Measurements from ENCODE around the gene PLA2G4C.

PLA2G4C gene

DNA sequence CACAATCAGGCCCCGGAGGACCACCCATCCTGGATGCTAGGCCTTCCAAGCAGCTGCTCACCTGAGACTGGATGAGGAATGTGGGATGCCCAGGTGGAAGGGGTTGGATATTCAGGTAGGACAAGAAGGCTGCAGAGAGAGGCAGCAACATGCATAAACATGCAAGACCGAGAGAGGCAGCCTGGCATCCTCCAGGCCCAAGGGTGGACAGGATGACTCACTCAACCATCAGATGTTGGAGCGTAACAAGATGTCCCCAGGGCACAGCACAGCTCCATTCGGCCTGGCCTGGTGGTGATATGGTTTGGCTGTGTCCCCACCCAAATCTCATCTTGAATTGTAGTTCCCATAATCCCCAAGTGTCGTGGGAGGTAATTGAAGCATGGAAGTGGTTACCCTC is 56.8 kb downstream of the PLA2G4C start:
- no peak for DNase-seq (ENCODE audit: low read depth)

DNA sequence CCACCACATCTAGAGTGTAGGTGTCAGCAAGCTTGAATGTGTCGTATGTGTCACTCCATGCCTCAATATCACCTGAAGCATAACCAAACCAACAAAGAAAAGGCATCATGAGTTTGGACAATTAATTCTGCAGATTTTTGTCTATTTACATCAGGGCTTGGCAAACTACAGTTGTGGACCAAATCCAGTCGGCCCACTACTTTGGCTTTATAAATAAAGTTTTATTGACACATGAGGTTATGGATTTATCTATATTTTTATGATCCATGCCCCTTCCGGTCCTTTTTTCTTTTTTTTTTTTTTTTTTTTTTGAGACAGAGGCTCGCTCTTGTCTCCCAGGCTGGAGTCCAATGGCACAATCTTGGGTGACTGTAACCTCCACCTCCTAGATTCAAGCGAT is 57.5 kb downstream of the PLA2G4C start:
- DNase-seq (ENCODE audit: low read depth) = no peak

DNA sequence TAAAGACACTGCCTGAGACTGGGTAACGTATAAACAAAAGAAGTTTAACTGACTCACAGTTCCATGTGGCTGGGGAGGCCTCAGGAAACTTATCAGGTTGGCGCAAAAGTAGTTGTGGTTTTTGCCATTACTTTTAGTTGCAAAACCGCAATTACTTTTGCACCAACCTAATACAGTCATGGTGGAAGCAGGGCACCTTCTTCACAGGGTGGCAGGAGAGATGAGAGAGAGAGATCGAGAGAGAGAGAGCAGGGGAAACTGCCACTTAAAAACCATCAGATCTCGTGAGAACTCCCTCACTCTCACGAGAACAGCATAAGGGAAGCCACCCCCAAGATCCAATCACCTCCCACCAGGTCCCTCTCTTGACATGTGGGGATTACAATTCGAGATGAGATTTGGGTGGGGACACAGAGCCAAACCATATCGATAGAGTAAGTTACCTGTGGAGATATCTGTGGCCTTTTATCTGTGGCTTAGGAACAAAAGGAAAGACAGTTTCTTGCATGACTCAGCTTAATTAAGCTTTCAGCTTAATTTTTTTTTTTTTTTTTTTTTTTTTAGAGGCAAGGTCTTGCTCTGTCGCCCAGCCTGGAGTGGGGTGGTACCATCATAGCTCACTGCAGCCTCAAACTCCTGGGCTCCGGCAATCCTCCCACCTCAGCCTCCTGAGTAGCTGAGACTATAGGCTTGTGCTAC is 59.1 kb downstream of the PLA2G4C start:
- no peak for DNase-seq (ENCODE audit: low read depth)

DNA sequence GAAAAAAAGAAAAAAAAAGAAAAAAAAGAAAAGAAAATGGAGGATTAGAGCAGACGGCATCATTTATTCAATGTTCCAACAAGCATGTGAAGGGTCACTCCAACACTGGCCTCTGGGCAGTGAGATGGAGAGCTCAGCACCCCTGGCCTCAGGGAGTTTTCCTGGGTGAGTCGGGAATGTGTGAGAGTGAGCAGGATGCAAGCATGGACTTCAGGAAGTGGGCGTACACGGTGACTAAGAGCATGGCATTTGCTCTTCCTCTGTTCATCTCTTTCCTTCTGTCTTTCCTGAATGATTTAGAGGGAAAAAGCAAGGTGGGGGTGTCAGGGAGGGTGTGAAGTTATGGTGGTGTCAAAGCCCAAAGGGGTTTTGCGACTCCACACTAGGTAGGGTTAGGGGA is 66.1 kb downstream of the PLA2G4C start:
- DNase-seq (ENCODE audit: low read depth) = no peak

DNA sequence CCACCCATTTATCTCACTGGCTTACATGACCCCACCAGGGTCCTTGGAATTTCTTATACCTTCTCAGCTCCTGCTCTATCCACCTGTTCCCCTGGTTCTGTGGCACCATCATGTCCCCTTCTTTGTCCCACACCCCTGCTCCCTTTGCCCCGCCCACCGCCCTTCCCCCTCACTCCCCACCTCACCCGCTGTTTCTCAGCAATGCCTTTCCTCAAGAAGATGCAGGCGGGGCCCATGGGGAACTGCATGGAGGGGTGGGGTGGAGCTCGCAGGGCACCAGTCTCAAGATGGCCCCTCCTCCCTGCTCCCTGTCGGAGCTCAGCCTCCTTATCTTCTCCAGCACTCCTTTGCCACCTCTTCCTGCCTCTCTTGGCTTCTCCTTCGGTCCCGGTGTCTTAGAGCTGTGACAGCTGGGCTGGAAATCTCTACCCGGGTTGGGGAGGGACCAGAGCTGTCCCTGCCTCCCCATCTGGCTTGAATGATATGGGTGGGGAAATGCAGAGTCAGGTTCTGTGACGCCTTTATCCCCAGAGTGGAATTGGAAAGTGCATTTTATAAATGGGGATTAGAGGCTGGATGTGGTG is 66.8 kb downstream of the PLA2G4C start, which contains the start of gene CABP5:
TSS of gene CABP5 (minus strand) at position 405 of the 584 bp plus-strand sequence. CDS start at position 248, 157 bp downstream.
- DNase-seq (ENCODE audit: low read depth) = no peak

DNA sequence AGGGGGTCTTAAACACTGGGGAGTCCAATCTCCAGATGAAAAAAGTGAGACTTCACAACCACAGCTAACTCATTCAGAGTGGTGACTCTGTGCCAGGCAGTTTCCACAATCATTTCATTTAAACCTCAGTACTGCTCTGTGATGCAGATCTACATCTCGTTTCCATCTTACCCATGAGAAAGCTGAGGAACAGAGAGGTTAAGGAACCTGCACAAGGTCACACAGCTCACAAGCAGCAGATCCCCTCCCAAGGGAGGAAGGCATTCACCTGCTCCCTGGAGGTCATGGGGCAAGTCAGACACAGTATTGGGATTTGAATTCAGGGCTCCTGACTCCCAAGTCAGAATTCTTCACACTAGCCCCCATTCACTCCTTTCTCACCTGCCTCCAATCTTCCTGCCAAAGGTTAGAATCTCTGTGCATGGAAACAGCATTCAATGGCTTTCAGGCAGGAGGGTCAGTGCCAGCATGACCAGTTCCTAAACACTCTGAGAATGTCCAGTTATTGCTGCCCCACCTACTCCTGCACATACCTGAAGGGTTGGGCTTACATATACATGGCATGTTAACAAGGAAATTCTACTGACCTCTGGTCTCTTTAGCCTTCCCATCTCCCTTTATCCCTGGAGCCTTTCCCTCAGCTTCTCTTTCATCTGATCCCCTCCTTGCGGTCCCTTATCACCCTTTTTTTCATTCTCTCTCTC is 68.6 kb downstream of the PLA2G4C start:
- no peak for DNase-seq (ENCODE audit: low read depth)

DNA sequence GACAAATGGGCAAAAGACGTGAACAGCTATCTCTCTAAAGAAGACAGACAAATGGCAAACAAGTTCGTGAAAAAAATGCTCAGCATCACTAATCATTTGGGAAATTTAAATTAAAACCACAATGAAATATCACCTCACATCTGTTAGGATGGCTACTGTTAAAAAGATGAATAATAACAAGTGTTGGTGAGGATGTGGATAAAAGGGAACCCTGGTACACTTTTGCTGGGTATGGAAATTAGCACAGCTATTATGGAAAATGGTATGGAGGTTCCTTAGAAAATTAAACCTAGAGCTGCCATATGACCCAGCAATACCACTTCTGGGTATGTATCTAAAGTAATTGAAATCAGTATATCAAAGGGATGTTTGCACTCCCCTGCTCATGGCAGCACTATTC is 73.9 kb downstream of the PLA2G4C start:
- no peak for DNase-seq (ENCODE audit: low read depth)

DNA sequence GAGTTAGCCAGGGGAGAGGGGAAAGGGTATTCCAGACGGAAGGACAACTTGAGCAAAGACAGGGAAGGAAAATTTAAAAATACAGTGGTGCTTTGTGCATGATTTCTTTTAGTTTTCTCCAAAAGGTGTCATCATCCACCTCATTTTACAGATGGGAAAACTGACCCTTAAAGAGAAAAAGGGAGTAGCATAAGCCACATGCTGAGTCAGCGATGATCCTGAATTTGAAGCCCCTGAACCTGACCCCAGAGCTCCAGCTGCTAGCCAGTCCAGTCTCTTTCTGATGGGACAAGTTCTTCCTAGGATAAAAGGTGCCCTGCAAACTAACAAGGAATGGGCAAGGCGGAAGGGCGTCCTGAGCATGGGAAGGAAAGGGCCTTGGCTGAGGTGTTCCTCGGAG is 77.0 kb downstream of the PLA2G4C start:
- DNase-seq (ENCODE audit: low read depth) = no peak

DNA sequence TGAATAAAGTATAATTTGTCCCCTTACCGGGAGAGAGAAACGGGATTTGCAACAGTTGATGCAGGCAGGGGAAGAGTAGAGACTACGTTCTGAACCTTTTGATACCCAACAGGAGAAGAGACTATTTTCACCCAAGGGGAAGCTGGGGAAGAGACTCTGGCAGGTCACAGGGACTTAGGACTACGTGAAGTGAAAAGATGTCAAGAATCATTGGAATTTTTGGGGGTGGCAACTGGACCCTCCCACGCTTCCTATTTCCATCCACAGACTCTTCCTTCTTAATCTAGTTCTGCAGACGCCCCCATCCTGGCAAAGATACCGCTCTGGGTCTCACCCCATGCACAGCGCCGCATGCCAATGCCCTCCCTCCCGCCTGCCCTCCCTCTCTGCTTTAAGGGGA is 80.5 kb downstream of the PLA2G4C start:
- no peak for DNase-seq (ENCODE audit: low read depth)

DNA sequence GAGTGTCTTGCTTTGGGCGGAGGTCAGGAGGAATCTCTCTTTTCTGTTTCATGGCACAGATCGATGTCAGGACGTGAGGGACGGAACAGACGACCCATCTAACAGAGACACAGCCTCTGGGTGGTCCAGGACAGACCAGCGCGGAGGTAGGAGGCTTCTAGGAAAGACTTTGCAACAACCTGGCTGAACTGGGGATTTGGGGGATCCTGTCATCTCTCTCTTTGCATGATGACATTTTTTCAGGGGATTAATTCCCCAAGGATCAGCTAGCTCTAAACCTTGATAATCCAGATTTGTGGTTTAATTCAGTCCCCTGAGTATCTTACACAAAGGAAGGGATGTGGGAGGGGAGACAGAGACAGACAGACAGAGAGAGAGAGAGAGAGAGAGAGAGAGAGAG is 81.2 kb downstream of the PLA2G4C start:
- no peak for DNase-seq (ENCODE audit: low read depth)

DNA sequence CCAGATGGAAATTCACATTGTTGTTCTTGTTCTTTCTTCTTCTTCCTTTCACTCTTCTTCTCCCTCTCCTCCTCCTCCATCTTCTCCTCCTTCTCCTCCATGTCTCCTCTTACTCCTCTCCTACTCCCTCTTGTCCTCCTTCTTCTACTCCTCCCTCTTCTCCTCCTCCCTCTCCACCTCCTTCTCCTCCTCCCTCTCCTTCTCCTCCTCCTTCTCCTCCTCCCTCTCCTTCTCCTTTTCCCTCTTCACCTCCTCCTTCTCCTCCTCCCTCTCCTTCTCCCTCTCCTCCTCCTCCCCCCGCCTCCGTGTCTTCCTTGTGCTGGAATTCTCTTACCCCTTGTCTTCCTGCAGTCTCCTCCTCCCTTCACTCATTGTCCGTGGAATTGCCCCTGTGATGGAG is 85.1 kb downstream of the PLA2G4C start:
- no peak for DNase-seq (ENCODE audit: low read depth)

DNA sequence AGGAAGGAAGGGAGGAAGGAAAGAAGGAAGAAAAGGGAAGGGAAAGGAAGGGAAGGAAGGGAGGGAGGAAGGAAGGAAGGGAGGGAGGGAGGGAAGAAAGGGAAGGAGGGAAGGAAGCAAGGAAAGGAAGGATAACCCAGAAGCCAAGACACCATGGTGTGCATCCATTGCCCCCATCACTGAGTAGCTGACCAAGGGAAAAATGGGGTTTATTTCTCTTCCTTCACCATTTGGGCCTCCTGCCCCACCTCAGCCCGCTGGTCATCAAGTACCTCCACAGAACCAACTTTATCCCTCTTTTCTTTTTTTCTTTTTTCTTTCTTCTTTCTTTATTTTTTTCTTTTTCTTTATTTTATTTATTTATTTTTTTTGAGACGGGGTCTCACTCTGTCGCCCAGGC is 87.1 kb downstream of the PLA2G4C start:
- no peak for DNase-seq (ENCODE audit: low read depth)

DNA sequence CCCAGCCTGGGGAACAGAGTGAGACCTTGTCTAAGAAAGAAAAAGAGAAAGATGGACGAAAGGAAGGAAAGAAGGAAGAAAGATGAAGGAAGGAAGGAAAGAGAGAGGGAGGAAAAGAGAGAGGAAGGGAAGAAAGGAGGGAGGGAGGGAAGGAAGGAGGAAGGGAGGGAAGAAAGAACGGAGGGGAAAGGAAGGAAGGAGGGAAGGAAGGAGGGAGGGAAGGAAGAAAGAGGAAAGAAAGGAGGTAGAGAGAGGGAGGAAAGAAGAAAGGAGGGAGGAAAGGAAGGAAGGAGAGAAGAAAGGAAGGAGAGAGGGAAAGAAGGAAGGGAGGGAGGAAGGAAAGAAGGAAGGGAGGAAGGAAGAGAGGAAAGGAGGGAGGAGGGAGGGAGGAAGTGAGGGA is 87.6 kb downstream of the PLA2G4C start:
- no peak for DNase-seq (ENCODE audit: low read depth)

DNA sequence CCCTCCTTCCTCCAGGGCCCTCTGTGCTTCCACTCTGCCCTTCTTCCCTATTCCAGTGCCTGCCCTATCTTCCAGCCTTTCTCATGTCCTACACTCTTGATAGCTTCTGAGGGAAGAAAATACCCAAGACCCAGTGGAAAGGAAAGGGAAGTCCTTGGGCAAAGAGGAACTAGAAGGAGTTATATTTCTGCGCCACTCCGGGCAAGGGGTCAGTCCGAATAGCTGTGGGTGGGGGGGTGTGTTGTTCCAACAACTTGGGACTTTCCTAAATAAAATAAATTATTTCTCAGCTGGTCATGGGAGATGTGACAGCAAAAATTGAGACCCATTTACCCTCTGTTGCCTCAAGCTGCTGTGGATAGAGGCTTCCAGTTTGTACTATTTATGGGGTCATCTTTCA is 89.9 kb downstream of the PLA2G4C start:
- no peak for DNase-seq (ENCODE audit: low read depth)

DNA sequence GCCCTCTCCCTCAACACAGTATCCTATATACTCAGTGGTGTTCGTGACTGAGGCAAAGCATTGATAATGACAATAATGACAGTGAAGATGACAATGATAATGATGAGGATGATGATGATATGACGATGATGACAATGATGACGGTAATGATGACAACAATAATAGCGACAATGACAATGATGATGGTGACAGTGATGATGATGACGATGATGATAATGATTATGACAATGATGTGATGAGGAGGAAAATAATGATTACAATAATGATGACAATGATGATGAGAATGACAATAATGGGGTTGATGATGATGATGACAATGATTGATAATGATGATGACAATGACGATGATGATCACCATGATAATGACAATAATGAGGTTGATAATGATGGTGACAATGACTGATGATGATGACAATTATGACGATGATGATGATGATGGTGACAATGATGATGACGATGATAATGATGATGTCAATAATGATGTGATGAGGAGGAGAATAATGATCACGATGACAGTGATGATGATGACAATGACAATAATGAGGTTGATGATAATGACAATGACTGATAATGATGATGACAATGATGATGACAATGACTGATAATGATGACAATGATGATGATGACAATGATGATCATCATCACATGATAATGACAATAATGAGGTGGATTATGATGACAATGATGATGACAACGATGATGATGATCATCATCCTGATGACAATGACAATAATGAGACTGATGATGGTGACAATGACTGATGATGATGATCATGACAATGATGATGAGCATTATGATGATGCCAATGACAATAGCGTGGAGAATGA is 99.5 kb downstream of the PLA2G4C start:
- no peak for DNase-seq (ENCODE audit: low read depth)

DNA sequence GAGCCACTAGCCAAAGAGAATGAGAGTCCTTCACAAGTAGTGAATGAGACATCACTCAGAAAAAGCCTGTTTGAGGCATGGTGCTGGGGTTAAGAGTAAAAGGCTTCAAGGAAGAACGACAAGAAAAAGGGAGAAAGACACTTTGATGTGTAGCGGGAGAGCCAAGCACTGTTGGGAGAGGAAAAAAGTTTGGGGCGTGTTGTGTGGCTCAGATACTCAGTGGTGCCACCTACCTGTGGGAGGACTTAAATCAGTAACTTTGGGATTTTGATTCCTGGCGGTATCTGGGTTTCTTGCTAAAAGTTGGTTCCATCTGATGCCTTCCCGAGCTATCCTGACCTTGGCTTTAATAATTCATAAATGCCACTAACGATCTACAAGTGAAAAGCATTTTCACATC is 103.9 kb downstream of the PLA2G4C start:
- DNase-seq (ENCODE audit: low read depth) = no peak

DNA sequence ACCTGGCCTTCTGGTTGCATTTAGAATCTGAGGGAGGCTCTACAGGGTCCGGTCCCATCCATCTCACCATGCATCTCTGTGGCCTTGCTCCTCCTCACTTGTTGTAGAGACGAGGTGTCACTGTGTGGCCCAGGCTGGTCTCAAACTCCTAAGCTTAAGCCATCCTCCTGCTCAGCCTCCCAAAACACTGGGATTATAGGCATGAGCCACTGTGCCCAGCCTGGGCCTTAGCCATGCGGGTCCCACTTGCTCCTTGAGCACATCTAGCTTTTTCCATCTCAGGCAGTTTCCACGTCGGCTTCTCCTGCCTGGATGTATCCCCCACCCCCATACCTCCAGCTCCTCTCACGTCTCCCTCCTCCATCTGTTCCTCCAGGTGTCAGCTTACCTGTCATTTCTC is 106.4 kb downstream of the PLA2G4C start:
- no peak for DNase-seq (ENCODE audit: low read depth)

DNA sequence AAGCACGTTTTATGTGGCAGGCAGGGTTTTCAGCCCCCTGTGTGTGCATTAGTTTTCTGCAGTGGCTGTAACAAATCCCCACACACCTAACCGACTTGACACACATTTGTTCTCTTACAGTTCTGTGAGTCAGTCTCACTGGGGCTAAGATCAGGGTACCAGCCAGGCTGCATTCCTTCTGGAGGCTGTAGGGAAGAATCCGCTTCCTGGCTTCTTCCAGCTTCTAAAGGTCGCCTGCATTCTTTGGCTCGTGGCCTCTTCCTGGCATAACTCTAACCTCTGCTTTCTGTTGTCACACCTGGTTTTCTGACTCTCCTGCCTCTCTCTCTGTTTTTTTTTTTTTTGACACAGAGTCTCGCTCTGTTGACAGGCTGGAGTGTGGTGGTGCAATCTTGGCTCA is 109.8 kb downstream of the PLA2G4C start:
- no peak for DNase-seq (ENCODE audit: low read depth)

DNA sequence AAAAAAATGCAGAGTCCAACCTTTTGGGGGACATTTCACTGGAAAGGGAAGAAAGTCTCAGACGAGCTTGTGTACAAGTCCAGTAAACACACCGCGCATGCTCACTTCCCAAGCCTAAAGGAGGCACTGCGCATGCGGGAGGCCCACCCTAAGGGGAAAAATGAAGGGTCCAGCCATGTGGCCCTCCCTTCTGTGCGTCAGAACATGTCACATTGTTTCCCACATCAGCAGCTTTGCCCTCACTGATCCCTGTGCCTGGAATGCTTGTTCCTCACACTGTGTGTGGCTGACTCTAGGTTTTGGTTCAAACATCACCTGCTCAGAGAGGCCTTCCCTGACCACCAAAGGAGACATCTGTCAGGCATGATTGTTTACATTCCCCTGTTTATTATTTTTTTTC is 111.8 kb downstream of the PLA2G4C start:
- no peak for DNase-seq (ENCODE audit: low read depth)

Data from stimulated activated CD8-positive, alpha-beta memory T cell treated with anti-CD3 and anti-CD28 coated beads, Interleukin-12 subunit alpha, Interleukin-12 subunit beta, amount 100 ng/mL, for 4 hours (primary cell).